BLaER1 treated with 17β-estradiol and CSF1 and Interleukin-3, amounts not matched to agents 10 nM and 100 nM (cell line): ENCODE measurements around the gene PTGDR2.
"Not testable (repeated sequence)": the region's sequence is repeated elsewhere in the genome, so short reads cannot be mapped to it uniquely, and the experiment has no call there.

Source experiments
- H3K27ac ChIP-seq, 11 experiments: shearing (Covaris generic); formaldehyde crosslinking; 2 replicates each; pipeline ENCODE4 v1.8.1; 2022
- H3K27me3 ChIP-seq, 11 experiments: shearing (Covaris generic); formaldehyde crosslinking; 2 replicates each; pipeline ENCODE4 v1.8.1; 2022
- H3K36me3 ChIP-seq, 11 experiments: shearing (Covaris generic); formaldehyde crosslinking; 2 replicates each; pipeline ENCODE4 v1.8.1; 2022
- H3K4me1 ChIP-seq, 10 experiments: shearing (Covaris generic); formaldehyde crosslinking; 2 replicates each; pipeline ENCODE4 v1.8.1; 2022
- H3K4me2 ChIP-seq, 11 experiments: shearing (Covaris generic); formaldehyde crosslinking; 2 replicates each; pipeline ENCODE4 v1.8.1; 2022
- H3K4me3 ChIP-seq, 10 experiments: shearing (Covaris generic); formaldehyde crosslinking; 2 replicates each; pipeline ENCODE4 v1.8.1; 2022
- H3K9ac ChIP-seq, 11 experiments: shearing (Covaris generic); formaldehyde crosslinking; 2 replicates each; pipeline ENCODE4 v1.8.1; 2022
- H3K9me3 ChIP-seq, 11 experiments: shearing (Covaris generic); formaldehyde crosslinking; replicated peaks in 1 of 11; 2 replicates each; pipeline ENCODE4 v1.8.1; 2022
- H4K20me1 ChIP-seq, 11 experiments: shearing (Covaris generic); formaldehyde crosslinking; 2 replicates each; pipeline ENCODE4 v1.8.1; 2022
- Cebpa-rat ChIP-seq, 11 experiments: shearing (Covaris generic); IDR thresholded peaks; 2 replicates each; pipeline ENCODE4 v1.8.1; 2022

Gene PTGDR2

DNA sequence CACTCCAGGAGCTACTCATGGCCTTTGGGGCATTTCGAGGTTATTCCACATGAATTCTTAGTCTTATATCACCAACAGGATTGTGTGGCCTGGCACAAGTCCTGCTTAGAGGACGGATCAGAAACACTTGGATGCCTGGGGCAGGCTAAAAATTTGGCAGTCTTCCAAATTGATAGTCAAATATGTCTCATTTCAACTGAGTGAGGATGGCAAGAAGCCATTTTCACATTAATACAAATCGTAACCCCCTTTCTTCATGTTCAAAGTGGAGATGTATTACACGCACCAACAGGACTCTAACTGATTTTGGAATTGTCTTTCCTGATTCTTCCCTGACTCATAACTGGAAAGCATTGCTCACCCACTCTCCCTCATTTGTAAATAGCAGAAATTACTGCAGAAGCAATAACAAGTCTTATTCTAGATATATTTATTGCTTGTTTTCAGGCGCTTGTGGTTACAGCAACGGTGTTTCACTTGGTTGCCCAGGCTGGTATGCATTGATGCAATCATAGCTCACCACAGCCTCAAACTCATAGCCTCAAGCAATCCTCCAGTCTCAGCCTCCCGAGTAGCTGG lies 24.2 kb downstream of the PTGDR2 start:
- Histone ChIP-seq H3K27me3 (no peaks in the 10 kb centered on the region), H3K27ac (no peak overlapping the region), H3K36me3 (no peaks in the 10 kb centered on the region), H3K4me2 (peak overlapping the region in 9 of 11 experiments; percentile 22 to 48 (median 40); a peak in 18 of 22 replicates), H3K9ac (no peak overlapping the region), H4K20me1 (no peaks in the 10 kb centered on the region), H3K4me3 (no peak overlapping the region), H3K4me1 (peaks cover 13 to 42% (median 32%) of the 10 kb centered on the region in 10 experiments), H3K9me3 (no peaks in the 10 kb centered on the region)
- peak in 4 of 11 experiments; percentile 23 to 81 (median 48); a peak in 5 of 22 replicates for TF ChIP-seq Cebpa-rat (IDR thresholded peaks at IDR 0.05)

DNA sequence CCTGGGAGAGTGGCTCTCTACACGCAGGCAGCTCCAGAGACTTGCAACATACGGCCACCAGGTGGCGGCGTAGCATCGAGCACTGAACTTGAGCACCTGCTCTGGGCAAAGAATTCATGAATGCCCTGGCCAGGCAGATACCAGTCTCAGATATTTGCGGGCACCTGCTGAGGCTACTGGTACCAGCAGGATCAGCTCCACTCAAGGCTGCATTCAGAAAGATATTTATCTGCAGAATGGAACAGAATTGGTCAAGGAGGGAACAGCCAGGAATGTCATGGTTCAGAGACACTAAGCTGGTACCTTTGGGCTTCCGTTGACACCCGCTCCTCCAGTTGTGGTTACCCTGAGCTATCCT lies 24.6 kb downstream of the PTGDR2 start:
- H4K20me1 ChIP-seq: no peaks in the 10 kb centered on the region
- H3K4me1 ChIP-seq: peaks cover 13 to 37% (median 31%) of the 10 kb centered on the region in 10 experiments
- H3K4me3 ChIP-seq: no peak overlapping the region
- H3K27ac ChIP-seq: no peak overlapping the region
- no peaks in the 10 kb centered on the region for H3K36me3 ChIP-seq
- no peak for TF ChIP-seq Cebpa-rat (IDR thresholded peaks at IDR 0.05)
- peak overlapping the region in 8 of 11 experiments; percentile 22 to 48 (median 40); a peak in 17 of 22 replicates for H3K4me2 ChIP-seq
- no peaks in the 10 kb centered on the region for H3K9me3 ChIP-seq
- H3K9ac ChIP-seq: no peak overlapping the region
- H3K27me3 ChIP-seq: no peaks in the 10 kb centered on the region

- no peak for TF ChIP-seq Cebpa-rat (IDR thresholded peaks at IDR 0.05)
- H3K9ac ChIP-seq: no peak overlapping the region
- H3K9me3 ChIP-seq: no peaks in the 10 kb centered on the region
- H3K4me3 ChIP-seq: no peak overlapping the region
- H4K20me1 ChIP-seq: no peaks in the 10 kb centered on the region
- no peak overlapping the region for H3K27ac ChIP-seq
- no peaks in the 10 kb centered on the region for H3K36me3 ChIP-seq
- no peak overlapping the region for H3K4me2 ChIP-seq
- H3K27me3 ChIP-seq: no peaks in the 10 kb centered on the region
- peaks cover 13 to 32% (median 26%) of the 10 kb centered on the region in 10 experiments for H3K4me1 ChIP-seq
Observed at GRCh38 chr11:60830478-60831142, 25.1 kb downstream of the PTGDR2 start.

GRCh38 chr11:60825790-60826189 lies 30.0 kb downstream of the PTGDR2 start:
- Histone ChIP-seq H4K20me1 (no peaks in the 10 kb centered on the region), H3K9me3 (no peaks in the 10 kb centered on the region; a peak in 2 of 22 replicates), H3K4me3 (no peak overlapping the region), H3K36me3 (no peaks in the 10 kb centered on the region), H3K27ac (no peak overlapping the region), H3K4me1 (peaks cover 0 to 19% (median 14%) of the 10 kb centered on the region in 10 experiments; a peak in 16 of 20 replicates), H3K27me3 (no peaks in the 10 kb centered on the region), H3K4me2 (no peak overlapping the region), H3K9ac (no peak overlapping the region)
- no peak for TF ChIP-seq Cebpa-rat (IDR thresholded peaks at IDR 0.05)

GRCh38 chr11:60825118-60825517 lies 30.6 kb downstream of the PTGDR2 start:
- no peak overlapping the region for H3K4me2 ChIP-seq
- no peaks in the 10 kb centered on the region for H3K27me3 ChIP-seq
- H3K4me3 ChIP-seq: no peak overlapping the region
- no peaks in the 10 kb centered on the region for H3K36me3 ChIP-seq
- no peaks in the 10 kb centered on the region for H4K20me1 ChIP-seq
- H3K27ac ChIP-seq: no peak overlapping the region
- no peak for TF ChIP-seq Cebpa-rat (IDR thresholded peaks at IDR 0.05)
- H3K4me1 ChIP-seq: peaks cover 0 to 19% (median 14%) of the 10 kb centered on the region in 10 experiments; a peak in 16 of 20 replicates
- H3K9ac ChIP-seq: no peak overlapping the region
- H3K9me3 ChIP-seq: no peaks in the 10 kb centered on the region; a peak in 2 of 22 replicates

DNA sequence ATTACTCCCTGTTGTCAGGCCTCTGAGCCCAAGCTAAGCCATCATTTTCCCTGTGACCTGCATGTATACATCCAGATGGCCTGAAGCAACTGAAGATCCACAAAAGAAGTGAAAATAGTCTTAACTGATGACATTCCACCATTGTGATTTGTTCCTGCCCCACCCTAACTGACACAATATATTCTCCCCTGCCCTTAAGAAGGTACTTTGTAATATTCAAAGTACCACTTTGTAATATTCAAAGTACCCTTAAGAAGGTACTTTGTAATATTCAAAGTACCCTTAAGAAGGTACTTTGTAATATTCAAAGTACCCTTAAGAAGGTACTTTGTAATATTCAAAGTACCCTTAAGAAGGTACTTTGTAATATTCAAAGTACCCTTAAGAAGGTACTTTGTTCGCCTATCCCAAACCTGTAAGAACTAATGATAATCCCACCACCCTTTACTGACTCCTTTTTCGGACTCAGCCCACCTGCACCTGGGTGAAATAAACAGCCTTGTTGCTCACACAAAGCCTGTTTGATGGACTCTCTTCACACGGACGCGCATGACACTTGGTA lies 31.9 kb downstream of the PTGDR2 start:
- H3K4me3 ChIP-seq, H3K36me3 ChIP-seq, H3K27me3 ChIP-seq, H3K4me2 ChIP-seq, H3K9me3 ChIP-seq, H4K20me1 ChIP-seq, H3K27ac ChIP-seq, H3K9ac ChIP-seq: not testable (repeated sequence)
- peaks cover 0 to 19% (median 14%) of the 10 kb centered on the region in 10 experiments; a peak in 16 of 20 replicates for H3K4me1 ChIP-seq

DNA sequence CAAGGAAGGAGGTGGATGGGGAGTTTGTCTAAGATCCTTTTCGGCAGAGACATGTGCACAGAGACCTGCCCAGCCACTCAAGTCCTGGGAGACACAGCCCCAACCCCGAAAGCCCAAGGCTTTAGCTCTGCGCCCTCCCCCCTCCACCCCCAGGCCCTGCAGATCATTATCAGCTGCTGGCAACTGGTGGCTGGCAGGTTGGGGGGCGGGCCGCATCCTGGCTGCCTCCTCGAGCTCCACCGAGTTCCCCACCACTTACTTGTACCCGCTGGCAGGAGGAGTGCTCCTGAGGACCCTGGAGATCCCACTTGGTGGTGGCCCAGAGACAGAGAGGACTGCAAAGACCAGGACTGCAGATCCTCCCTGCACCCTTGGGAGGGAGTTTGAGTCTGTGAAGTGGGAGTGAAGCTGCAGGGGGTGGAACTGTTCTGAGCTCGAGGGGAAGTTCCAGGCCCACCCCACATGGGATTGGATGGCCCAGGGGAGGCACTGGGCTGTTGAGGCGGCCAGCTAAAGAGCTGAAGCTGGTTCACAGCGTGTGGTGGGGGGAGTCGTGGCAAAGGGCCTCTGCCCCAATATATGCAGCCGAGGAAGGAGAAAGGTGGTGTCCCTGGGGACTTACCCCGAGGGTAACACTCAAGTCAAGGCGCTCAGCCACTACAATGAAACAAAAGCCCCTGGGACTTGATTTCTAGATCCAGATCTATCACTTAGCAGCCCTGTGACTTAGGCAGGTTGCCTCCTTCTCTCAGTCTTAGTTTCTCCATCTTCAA lies 33.7 kb downstream of the PTGDR2 start:
- H3K9me3 ChIP-seq: peaks cover 6 to 12% (median 8%) of the 10 kb centered on the region in 11 experiments
- H3K4me1 ChIP-seq: peaks cover 0 to 19% (median 14%) of the 10 kb centered on the region in 10 experiments; a peak in 16 of 20 replicates
- H3K36me3 ChIP-seq: no peaks in the 10 kb centered on the region
- H3K27me3 ChIP-seq: no peaks in the 10 kb centered on the region
- no peak overlapping the region; a peak in 1 of 20 replicates for H3K4me3 ChIP-seq
- peak overlapping the region in 9 of 11 experiments; percentile 52 to 82 (median 63); a peak in 18 of 22 replicates for H3K4me2 ChIP-seq
- no peak overlapping the region for H3K27ac ChIP-seq
- no peaks in the 10 kb centered on the region for H4K20me1 ChIP-seq
- H3K9ac ChIP-seq: peak overlapping the region in 4 of 11 experiments; percentile 4 to 22 (median 18); a peak in 2 of 22 replicates
- no peak for TF ChIP-seq Cebpa-rat (IDR thresholded peaks at IDR 0.05)

DNA sequence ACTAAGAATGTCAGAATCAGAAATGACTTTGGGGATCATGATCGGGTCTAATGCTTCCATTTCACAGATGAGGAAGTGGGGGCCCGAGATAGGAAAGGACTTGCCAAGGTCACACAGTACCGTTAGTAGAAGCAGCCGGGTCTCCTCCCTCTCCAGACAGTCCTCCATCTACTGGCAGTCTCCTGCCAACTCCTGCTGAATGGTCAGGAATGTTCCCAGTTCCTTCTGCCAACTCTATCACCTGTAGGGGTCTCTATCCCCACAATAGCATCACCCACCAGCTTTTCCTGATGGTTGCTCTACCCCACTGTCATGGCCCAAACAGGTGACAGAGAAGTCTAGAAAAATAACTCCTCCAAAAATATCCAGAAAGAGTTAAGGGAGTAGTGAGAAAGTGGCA lies 37.7 kb downstream of the PTGDR2 start:
- no peak overlapping the region for H3K27ac ChIP-seq
- H3K4me3 ChIP-seq: no peak overlapping the region
- no peaks in the 10 kb centered on the region for H3K36me3 ChIP-seq
- H3K27me3 ChIP-seq: no peaks in the 10 kb centered on the region
- no peak overlapping the region for H3K4me2 ChIP-seq
- TF ChIP-seq Cebpa-rat (IDR thresholded peaks at IDR 0.05): no peak
- H3K4me1 ChIP-seq: peaks cover 0 to 19% (median 14%) of the 10 kb centered on the region in 10 experiments; a peak in 17 of 20 replicates
- H3K9me3 ChIP-seq: peaks cover 20 to 42% (median 31%) of the 10 kb centered on the region in 11 experiments
- H4K20me1 ChIP-seq: no peaks in the 10 kb centered on the region
- H3K9ac ChIP-seq: no peak overlapping the region
